Aorta (tissue), 5 donors: Measurements from ENCODE around the gene PPFIBP1. TPM values are rescaled to one million over a fixed set of nuclear protein-coding genes. Genes with fewer than 3 reads are reported as not detected.
A peak's percentile ranks its signal among the peaks of the same experiment; 100 is the strongest.
"Not testable (repeated sequence)": the region's sequence is repeated elsewhere in the genome, so short reads cannot be mapped to it uniquely, and the experiment has no call there.

Experiments used
- ATAC-seq: fragments of 200-7000 bp; cut with Tn5 transposase; one replicate; pipeline ENCODE4 v1.9.1; 2022; ENCODE audit warnings: moderate library complexity; ENCODE audit not compliant: low FRiP score
- DNase-seq, 2 donors: peaks; one replicate each; pipeline ENCODE4 v3.0.0-alpha.2; 2020
- H3K27ac ChIP-seq, 2 donors: one replicate each; pipeline ENCODE4 v1.5.1; 2013; ENCODE audit warnings: low read length in 2 of 2, mild to moderate bottlenecking in 2 of 2, moderate library complexity in 2 of 2, control low read depth in 1 of 2, inconsistent platforms in 1 of 2, low read depth in 1 of 2
- H3K27me3 ChIP-seq, 2 donors: one replicate each; pipeline ENCODE4 v1.6.1; 2013; ENCODE audit warnings: control low read depth in 1 of 2, low read length in 1 of 2, mild to moderate bottlenecking in 1 of 2, moderate library complexity in 1 of 2; ENCODE audit not compliant: insufficient read depth in 2 of 2, control insufficient read depth in 1 of 2
- H3K36me3 ChIP-seq, 2 donors: one replicate each; pipeline ENCODE4 v1.6.1; 2013; ENCODE audit warnings: control low read depth in 1 of 2, low read length in 1 of 2, mild to moderate bottlenecking in 1 of 2; ENCODE audit not compliant: insufficient read depth in 2 of 2, control insufficient read depth in 1 of 2
- H3K4me1 ChIP-seq, 2 donors: one replicate each; pipeline ENCODE4 v1.6.1; 2013; ENCODE audit warnings: low read length in 2 of 2, control low read depth in 1 of 2, mild to moderate bottlenecking in 1 of 2, moderate library complexity in 1 of 2; ENCODE audit not compliant: insufficient read depth in 2 of 2, control insufficient read depth in 1 of 2
- H3K4me3 ChIP-seq, 2 donors: one replicate each; pipeline ENCODE4 v1.5.1; 2013; ENCODE audit warnings: low read length in 2 of 2, control low read depth in 1 of 2, mild to moderate bottlenecking in 1 of 2
- H3K9me3 ChIP-seq: one replicate; pipeline ENCODE4 v1.6.1; 2013; ENCODE audit warnings: mild to moderate bottlenecking, low read length; ENCODE audit not compliant: control insufficient read depth
- WGBS, 2 donors: extraction: QIAGEN DNeasy Blood & Tissue Kit; methylation state at CpG; one replicate each; pipeline ENCODE4 v1.1.7; 2013; 5-methylcytosine and 5-hydroxymethylcytosine counted together
- intact Hi-C, 2 donors: fragments of 100-400 bp; cut with DNase I; formaldehyde crosslinking; loops; one replicate each; pipeline versions ENCODE4 v1.14.2 to v1.15.0; 2022
- polyA plus RNA-seq, 2 donors: library from polyadenylated mRNA; stranded (reverse); fragments of 200-250 nt; gene quantifications; one replicate each; pipeline ENCODE4 v1.2.3, GENCODE V29; 2013
- total RNA-seq, 2 donors: library from RNA; stranded (reverse); fragmentation: NEBNext Ultra II Directional; extraction: Animal tissue kit (Norgen Biotek cat#: 25700); gene quantifications; one replicate each; pipeline ENCODE4 v1.2.1, GENCODE V29; 2021
- donor health status: healthy with polysubstance abuse.
- donor health status: Bipolar disorder and iron deficiency.
- donor health status: DM: no; HTN: no; CAD: no.
- donor health status: DM: no; HTN: no; CAD: no.
- donor health status: DM: yes; HTN: yes; CAD: no.

Gene PPFIBP1
- total and polyA plus RNA-seq, 4 donors = 29.7 to 247 (median 108) TPM

DNA sequence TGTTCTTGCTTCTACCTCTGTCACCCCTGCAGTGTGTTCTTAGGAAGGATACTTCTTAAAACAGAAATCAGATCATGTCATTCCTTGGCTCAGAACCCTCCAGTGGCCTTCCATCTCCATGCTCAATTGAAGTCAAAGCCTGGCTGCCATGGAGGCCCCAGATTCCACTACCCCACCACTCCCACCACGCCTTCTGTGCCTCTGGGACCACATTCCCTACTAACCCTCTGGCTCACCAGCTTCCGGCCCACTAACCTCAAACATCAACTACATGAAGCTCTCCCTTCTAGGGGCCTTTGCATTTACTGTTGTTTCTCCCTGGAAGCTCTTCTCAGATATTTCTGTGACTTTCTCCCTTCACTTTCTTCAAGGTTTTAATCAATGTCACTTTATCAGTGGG is 96.1 kb downstream of the PPFIBP1 start:
- H3K4me3 ChIP-seq = no peak overlapping the region
- H3K36me3 ChIP-seq = no peaks in the 10 kb centered on the region
- peaks cover 11 to 35% of the 10 kb centered on the region in 2 donors for H3K4me1 ChIP-seq
- DNase-seq = no peak
- peak overlapping the region in 1 of 2 donors; percentile 57 for H3K27ac ChIP-seq
- no peaks in the 10 kb centered on the region for H3K9me3 ChIP-seq
- 91 to 94% methylated on average over 2 of the region's 2 CpGs for WGBS, 2 donors
- H3K27me3 ChIP-seq = no peaks in the 10 kb centered on the region
- intact Hi-C loops = no loop called here
- no peak for ATAC-seq

DNA sequence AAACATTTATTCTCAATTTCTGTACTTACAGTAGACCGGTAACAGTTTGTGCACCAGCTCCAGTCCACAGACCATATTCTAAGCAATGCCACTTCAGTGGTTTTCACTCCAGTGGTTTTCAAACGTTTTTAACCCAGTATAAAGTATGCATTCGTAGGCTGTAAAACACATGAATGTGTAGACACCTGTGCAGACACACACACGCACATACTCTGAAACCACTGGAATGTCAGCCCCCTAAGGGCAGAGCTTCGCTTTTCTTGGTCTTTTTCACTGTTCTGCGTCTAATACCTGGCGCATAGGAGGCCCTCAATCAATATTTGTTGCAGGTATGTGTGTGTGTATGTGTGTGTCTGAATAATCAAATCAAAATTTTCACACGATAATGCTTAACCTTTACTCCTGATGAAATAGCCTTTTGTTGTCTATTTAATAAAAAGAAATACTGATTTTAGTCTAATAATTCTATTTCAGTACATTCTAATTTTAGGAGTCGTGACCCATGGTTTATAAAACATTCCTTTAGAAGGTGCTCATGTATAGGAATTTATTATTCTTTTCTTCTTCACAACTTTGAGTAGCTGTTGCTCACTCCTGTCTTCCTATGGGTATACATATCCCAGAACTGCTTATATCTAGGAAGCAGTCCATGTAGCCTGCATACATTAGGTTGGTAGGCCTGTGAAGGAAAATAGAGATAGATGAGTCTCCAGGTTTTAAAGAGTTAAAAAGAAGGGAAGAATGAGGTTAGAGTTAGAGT is 98.6 kb downstream of the PPFIBP1 start:
- intact Hi-C loops = no loop called here
- DNase-seq (no peak), ATAC-seq (no peak)
- Histone ChIP-seq H3K27me3 (no peaks in the 10 kb centered on the region), H3K9me3 (no peaks in the 10 kb centered on the region), H3K4me1 (peaks cover 9 to 28% of the 10 kb centered on the region in 2 donors), H3K4me3 (no peak overlapping the region), H3K27ac (peak overlapping the region in 1 of 2 donors; percentile 48), H3K36me3 (no peaks in the 10 kb centered on the region)
- 59 to 66% methylated on average over 9 of the region's 9 CpGs for WGBS, 2 donors

DNA sequence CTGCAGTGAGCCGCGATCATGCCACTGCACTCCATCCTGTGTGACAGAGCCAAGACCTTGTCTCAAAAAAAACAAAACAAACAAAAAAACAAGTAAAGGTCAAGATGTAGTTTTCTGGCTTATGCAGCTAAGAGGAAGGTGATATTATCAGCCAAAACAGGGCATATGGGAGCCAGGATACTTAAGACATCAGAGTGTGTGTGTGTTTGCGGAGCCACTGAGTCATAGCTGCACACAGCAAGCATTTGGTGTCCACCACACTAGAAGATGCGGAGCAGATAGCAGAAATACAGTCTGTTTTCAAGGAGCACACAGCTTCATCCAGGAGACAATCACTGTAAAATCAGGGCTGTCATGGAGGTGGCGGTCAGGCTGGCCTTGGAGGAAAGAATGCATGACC is 99.6 kb downstream of the PPFIBP1 start:
- ATAC-seq = no peak

DNA sequence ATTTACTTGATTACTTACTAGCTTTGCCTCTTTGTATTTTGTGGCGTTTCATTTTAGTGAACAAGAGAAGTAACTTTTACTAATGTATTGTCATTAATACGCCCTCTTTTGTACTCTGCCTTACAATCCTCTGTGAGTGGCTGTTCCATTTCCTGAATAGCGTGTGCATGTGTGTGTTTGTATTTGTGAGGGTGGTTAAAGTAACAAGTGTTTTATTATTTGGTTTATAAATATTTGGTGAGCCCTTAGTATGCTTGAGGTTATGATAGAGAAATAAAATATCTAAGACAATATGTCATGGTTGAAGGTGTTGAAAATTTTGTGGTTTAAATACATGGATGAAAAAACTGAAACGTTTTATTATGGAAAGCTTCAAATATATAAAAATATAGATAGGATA is 100.6 kb downstream of the PPFIBP1 start:
- H3K9me3 ChIP-seq = no peaks in the 10 kb centered on the region
- ATAC-seq = no peak
- 45 to 50% methylated on average over 4 of the region's 4 CpGs for WGBS, 2 donors
- intact Hi-C loops = no loop called here
- H3K4me1 ChIP-seq = peaks cover 7 to 24% of the 10 kb centered on the region in 2 donors
- H3K4me3 ChIP-seq = no peak overlapping the region
- no peak overlapping the region for H3K27ac ChIP-seq
- H3K27me3 ChIP-seq = no peaks in the 10 kb centered on the region
- DNase-seq = no peak
- H3K36me3 ChIP-seq = no peaks in the 10 kb centered on the region

More for the DNA sequence above, 99.6 kb downstream of the PPFIBP1 start:
- H3K4me3 ChIP-seq = no peak overlapping the region
- peak overlapping the region in 1 of 2 donors; percentile 10 for H3K27ac ChIP-seq
- no peak for DNase-seq
- peaks cover 9 to 24% of the 10 kb centered on the region in 2 donors for H3K4me1 ChIP-seq
- intact Hi-C loops = no loop called here
- WGBS, 2 donors = 78 to 81% methylated on average over 5 of the region's 5 CpGs
- no peaks in the 10 kb centered on the region for H3K27me3 ChIP-seq
- no peaks in the 10 kb centered on the region for H3K9me3 ChIP-seq
- H3K36me3 ChIP-seq = no peaks in the 10 kb centered on the region

DNA sequence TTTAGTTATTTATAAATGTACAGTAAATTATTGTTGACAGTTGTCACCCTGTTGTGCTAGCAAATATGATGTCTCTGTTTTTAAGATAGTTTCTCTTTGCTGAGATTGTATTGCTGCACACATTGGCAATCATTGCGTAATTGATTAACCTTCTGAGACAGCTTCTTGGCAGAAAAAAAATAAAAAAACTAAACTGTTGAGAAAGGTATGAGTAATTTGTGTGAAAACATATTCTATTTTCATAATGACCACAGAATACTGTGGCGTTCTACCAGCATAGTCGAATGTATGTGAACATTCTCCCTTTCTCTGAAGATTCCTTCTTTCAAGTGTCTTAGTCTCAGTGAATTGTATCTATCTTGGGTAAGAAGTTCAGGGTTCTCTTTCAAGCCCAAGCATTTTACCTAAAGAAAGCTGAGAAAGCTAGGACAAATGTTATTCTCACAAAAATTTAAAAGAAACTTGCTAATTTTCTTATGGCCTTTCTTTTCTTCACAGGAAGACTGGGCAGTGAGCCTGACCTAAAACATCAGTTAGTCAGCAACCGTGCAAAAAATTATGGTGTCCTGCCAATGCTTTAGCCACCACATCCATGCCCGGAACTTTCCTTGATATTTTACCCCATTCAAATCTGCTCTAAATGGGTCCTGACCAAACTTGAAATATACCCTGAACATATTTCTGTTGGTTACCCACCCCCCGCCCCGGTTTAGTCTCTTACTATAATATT is 103.3 kb downstream of the PPFIBP1 start:
- intact Hi-C loops = loop anchor here in 1 of 2 donors (5.0 kb wide), 1 partner anchor 100 kb away; no protein-coding TSS in a partner anchor
- peak in 1 of 2 donors; percentile 53 for DNase-seq
- ATAC-seq = peak; percentile 69

DNA sequence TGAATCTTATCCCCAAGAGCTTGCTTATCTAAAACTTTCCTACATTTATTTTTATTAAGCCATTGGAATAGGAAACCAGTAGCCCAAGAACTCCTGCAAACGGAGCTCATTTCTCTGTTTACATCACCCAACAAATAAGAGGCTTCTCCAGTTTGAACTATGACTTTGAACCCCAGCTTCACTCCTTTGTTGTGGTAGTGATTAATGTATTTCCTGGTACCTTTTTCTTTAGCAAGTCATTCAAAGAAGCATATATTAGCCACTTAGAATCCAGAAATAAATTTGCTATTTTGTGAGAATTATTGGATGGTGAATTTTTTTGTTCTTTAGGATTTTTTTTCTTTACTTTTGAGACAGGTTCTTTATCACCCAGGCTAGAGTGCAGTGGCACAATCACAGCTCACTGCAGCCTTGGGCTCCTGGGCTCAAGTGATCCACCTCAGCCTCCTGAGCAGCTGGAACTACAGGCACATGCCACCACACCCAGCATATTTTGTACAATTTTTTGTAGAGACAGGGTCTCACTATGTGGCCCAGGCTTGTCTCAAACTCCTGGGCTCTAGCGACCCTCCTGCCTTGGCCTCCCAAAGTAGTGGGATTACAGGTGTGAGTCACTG is 104.0 kb downstream of the PPFIBP1 start:
- not testable (repeated sequence) for H3K9me3 ChIP-seq, H3K4me3 ChIP-seq, H3K36me3 ChIP-seq, ATAC-seq, H3K27me3 ChIP-seq, H3K4me1 ChIP-seq, DNase-seq
- intact Hi-C loops = loop anchor here in 1 of 2 donors (5.0 kb wide), 1 partner anchor 101 kb away; no protein-coding TSS in a partner anchor
- peak overlapping the region; percentile 15 to 16 for H3K27ac ChIP-seq
- WGBS, 2 donors = 41 to 43% methylated on average over 2 of the region's 2 CpGs

More for the DNA sequence above, 103.3 kb downstream of the PPFIBP1 start:
- 4 to 7% methylated on average over 7 of the region's 7 CpGs for WGBS, 2 donors
- Histone ChIP-seq H3K36me3 (no peaks in the 10 kb centered on the region), H3K4me1 (peaks cover 2 to 14% of the 10 kb centered on the region in 2 donors), H3K4me3 (no peak overlapping the region), H3K9me3 (no peaks in the 10 kb centered on the region), H3K27ac (peak overlapping the region in 1 of 2 donors; percentile 43), H3K27me3 (no peaks in the 10 kb centered on the region)

DNA sequence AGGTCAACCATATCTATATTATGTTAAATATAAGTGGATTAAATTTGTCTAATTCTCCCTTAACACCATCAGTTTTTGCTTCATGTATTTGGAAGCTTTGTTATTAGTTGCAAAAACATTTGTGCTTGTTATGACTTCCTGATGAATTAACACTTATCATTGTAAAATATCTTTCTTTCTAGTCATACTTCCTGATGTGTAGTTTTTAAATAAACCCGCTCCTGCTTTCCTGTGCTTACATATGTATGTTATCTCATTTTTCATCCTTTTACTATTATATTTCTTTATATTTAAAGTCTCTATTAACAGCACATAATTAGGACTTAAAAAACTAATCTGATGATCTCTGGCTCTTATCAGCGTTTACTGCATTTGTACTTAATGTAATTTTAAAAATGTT is 106.2 kb downstream of the PPFIBP1 start:
- H3K4me3 ChIP-seq, DNase-seq, H3K4me1 ChIP-seq, H3K9me3 ChIP-seq, H3K36me3 ChIP-seq, intact Hi-C loops, H3K27me3 ChIP-seq, ATAC-seq, H3K27ac ChIP-seq: not testable (repeated sequence)
- 63 to 66% methylated on average over 2 of the region's 2 CpGs for WGBS, 2 donors

DNA sequence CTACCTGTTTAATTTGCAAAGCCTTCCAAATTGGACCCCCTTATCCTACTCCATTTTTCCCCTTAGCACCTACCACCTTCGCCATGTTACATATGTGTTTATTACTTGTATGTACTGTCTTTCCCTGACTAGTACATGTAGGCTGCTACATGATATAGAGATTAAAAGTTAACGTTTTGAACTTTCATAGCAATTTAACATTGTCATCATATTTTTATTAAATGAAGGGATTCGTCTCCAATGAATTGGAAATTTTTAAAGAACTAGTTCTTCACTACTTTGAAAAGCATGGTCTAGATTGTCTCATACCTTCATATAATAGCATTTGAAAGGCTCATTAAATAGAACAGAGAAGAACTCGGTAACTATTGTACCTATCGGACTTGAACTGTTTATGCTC is 107.4 kb downstream of the PPFIBP1 start:
- no peaks in the 10 kb centered on the region for H3K9me3 ChIP-seq
- H3K4me3 ChIP-seq = no peak overlapping the region
- H3K27ac ChIP-seq = no peak overlapping the region
- no peaks in the 10 kb centered on the region for H3K36me3 ChIP-seq
- H3K27me3 ChIP-seq = no peaks in the 10 kb centered on the region
- intact Hi-C loops = no loop called here
- WGBS, 2 donors = 78 to 88% methylated on average over 5 of the region's 5 CpGs
- DNase-seq (no peak), ATAC-seq (no peak)
- H3K4me1 ChIP-seq = peaks cover 2 to 4% of the 10 kb centered on the region in 2 donors
